PC-9 (cell line): ENCODE measurements around the gene SMOC2. TPM values are rescaled to one million over a fixed set of nuclear protein-coding genes. Genes with fewer than 3 reads are reported as not detected.

Source experiments
- BruUV-seq: library from RNA; stranded (reverse); fragments of 400-500 nt; replicated peaks from 2 replicates; lab custom pipeline; 2021; lab: Mats Ljungman, UMichigan
- CTCF ChIA-PET: fragments of 300-600 bp; sonication (Branson Sonifier 250); formaldehyde crosslinking; loops from one replicate; lab custom pipeline; 2022; ENCODE audit warnings: antibody characterized with exemption; lab: Charles Lee
- POLR2A ChIA-PET: fragments of 300-600 bp; sonication (Branson Sonifier 250); formaldehyde crosslinking; loops from one replicate; lab custom pipeline; 2022; ENCODE audit warnings: antibody characterized with exemption; ENCODE audit not compliant: unreplicated experiment; lab: Charles Lee
- DNase-seq, 2 experiments: peaks; one replicate each; pipeline versions ENCODE4 v3.0.0 to v3.0.0-alpha.2; 2015 to 2022; ENCODE audit warnings: mixed read lengths in 1 of 2
- H2AFZ ChIP-seq: fragments of 200-600 bp; sonication (generic); 2 replicates; pipeline ENCODE4 v1.8.1; 2017; ENCODE audit warnings: antibody characterized with exemption
- H3F3A ChIP-seq: fragments of 200-600 bp; sonication (generic); 2 replicates; pipeline ENCODE4 v1.8.1; 2017; ENCODE audit warnings: antibody characterized with exemption, mild to moderate bottlenecking, low read depth; ENCODE audit not compliant: insufficient read depth
- H3K27ac ChIP-seq: fragments of 200-600 bp; sonication (generic); 2 replicates; pipeline ENCODE4 v1.6.1; 2016; ENCODE audit warnings: mixed run types
- H3K27me3 ChIP-seq: fragments of 200-600 bp; sonication (generic); 2 replicates; pipeline ENCODE4 v1.6.1; 2016; ENCODE audit warnings: low read depth, mixed run types; ENCODE audit not compliant: insufficient read depth
- H3K36me3 ChIP-seq: fragments of 200-600 bp; sonication (generic); 2 replicates; pipeline ENCODE4 v1.6.1; 2016; ENCODE audit warnings: low read depth, mixed run types
- H3K4me1 ChIP-seq: fragments of 200-600 bp; sonication (generic); replicated peaks from 2 replicates; pipeline ENCODE4 v1.6.1; 2016; ENCODE audit warnings: mixed run types; ENCODE audit not compliant: insufficient read depth
- H3K4me2 ChIP-seq: fragments of 200-600 bp; sonication (generic); 2 replicates; pipeline ENCODE4 v1.6.1; 2017; ENCODE audit warnings: mixed run types
- H3K4me3 ChIP-seq: fragments of 200-600 bp; sonication (generic); 2 replicates; pipeline ENCODE4 v1.6.1; 2016; ENCODE audit warnings: mixed run types
- H3K79me2 ChIP-seq: fragments of 200-600 bp; sonication (generic); 2 replicates; pipeline ENCODE4 v1.6.1; 2017; ENCODE audit warnings: low read depth, mixed run types
- H3K9me2 ChIP-seq: fragments of 200-600 bp; sonication (generic); 2 replicates; pipeline ENCODE4 v1.8.1; 2017; ENCODE audit warnings: mild to moderate bottlenecking; ENCODE audit not compliant: insufficient read depth
- H3K9me3 ChIP-seq: fragments of 200-600 bp; sonication (generic); 2 replicates; pipeline ENCODE4 v1.8.1; 2016; ENCODE audit warnings: low read depth; ENCODE audit not compliant: insufficient read depth
- H4K20me1 ChIP-seq: fragments of 200-600 bp; sonication (generic); 2 replicates; pipeline ENCODE4 v1.8.1; 2017; ENCODE audit not compliant: insufficient read depth
- CTCF ChIP-seq: fragments of 200-600 bp; sonication (generic); conservative IDR thresholded peaks from 2 replicates; pipeline ENCODE4 v1.6.1; 2017; ENCODE audit warnings: mixed run types, antibody characterized with exemption, mild to moderate bottlenecking, moderate library complexity
- EZH2 ChIP-seq: fragments of 200-600 bp; sonication (generic); IDR thresholded peaks from 2 replicates; pipeline ENCODE4 v1.8.0; 2017; ENCODE audit warnings: antibody characterized with exemption, low read depth
- intact Hi-C: fragments of 100-400 bp; cut with micrococcal nuclease; formaldehyde crosslinking; loops from one replicate; pipeline ENCODE4 v1.10.0; 2022; ENCODE audit not compliant: unreplicated experiment
- total RNA-seq: library from RNA; stranded (reverse); gene quantifications from 2 replicates; pipeline ENCODE4 v1.2.3, GENCODE V29; 2021

Gene SMOC2
- total RNA-seq, 1 experiment from 2014 or later: not detected

GRCh38 chr6:168513766-168514165 is 72.8 kb downstream of the SMOC2 start:
- Histone ChIP-seq H2AFZ (no peak overlapping the region), H3F3A (peaks cover 6% of the 10 kb centered on the region), H3K9me3 (no peaks in the 10 kb centered on the region), H3K27ac (no peak overlapping the region), H3K4me2 (no peak overlapping the region), H3K9me2 (no peaks in the 10 kb centered on the region), H4K20me1 (no peaks in the 10 kb centered on the region), H3K27me3 (peaks cover 89% of the 10 kb centered on the region), H3K79me2 (no peaks in the 10 kb centered on the region), H3K4me3 (no peak overlapping the region), H3K36me3 (no peaks in the 10 kb centered on the region), H3K4me1 (no peaks in the 10 kb centered on the region)
- intact Hi-C loops: no loop called here
- ChIA-PET CTCF (no interaction called here), POLR2A (no interaction called here)
- no TSS peak for BruUV-seq
- no peak for DNase-seq
- TF ChIP-seq CTCF (no peak), EZH2 (no peak)

GRCh38 chr6:168514216-168514615 is 73.2 kb downstream of the SMOC2 start:
- ChIA-PET POLR2A (no interaction called here), CTCF (no interaction called here)
- BruUV-seq: no TSS peak
- no peak overlapping the region for H3K4me2 ChIP-seq
- no peak overlapping the region for H2AFZ ChIP-seq
- no peaks in the 10 kb centered on the region for H3K9me3 ChIP-seq
- H3K79me2 ChIP-seq: no peaks in the 10 kb centered on the region
- no peak for TF ChIP-seq EZH2
- no peak for TF ChIP-seq CTCF
- H3K4me3 ChIP-seq: no peak overlapping the region
- no peaks in the 10 kb centered on the region for H3K9me2 ChIP-seq
- H3K4me1 ChIP-seq: no peaks in the 10 kb centered on the region
- no peaks in the 10 kb centered on the region for H4K20me1 ChIP-seq
- peaks cover 86% of the 10 kb centered on the region for H3K27me3 ChIP-seq
- no peak for DNase-seq
- intact Hi-C loops: no loop called here
- H3F3A ChIP-seq: peaks cover 8% of the 10 kb centered on the region
- no peak overlapping the region for H3K27ac ChIP-seq
- H3K36me3 ChIP-seq: no peaks in the 10 kb centered on the region

GRCh38 chr6:168515376-168515775 is 74.4 kb downstream of the SMOC2 start:
- Histone ChIP-seq H3K79me2 (no peaks in the 10 kb centered on the region), H2AFZ (no peak overlapping the region), H3K27ac (no peak overlapping the region), H3K4me2 (no peak overlapping the region), H3K4me3 (no peak overlapping the region), H3K9me2 (no peaks in the 10 kb centered on the region), H3K9me3 (no peaks in the 10 kb centered on the region), H4K20me1 (no peaks in the 10 kb centered on the region), H3F3A (peaks cover 8% of the 10 kb centered on the region), H3K36me3 (no peaks in the 10 kb centered on the region), H3K27me3 (peaks cover 86% of the 10 kb centered on the region), H3K4me1 (no peaks in the 10 kb centered on the region)
- POLR2A ChIA-PET: no interaction called here
- CTCF ChIA-PET: no interaction called here
- DNase-seq: no peak
- no TSS peak for BruUV-seq
- TF ChIP-seq EZH2 (no peak), CTCF (no peak)
- intact Hi-C loops: no loop called here
